GM23338 (cell line): ENCODE results near the gene FBXL14. TPM values are rescaled to one million over a fixed set of nuclear protein-coding genes. Genes with fewer than 3 reads are reported as not detected.
A peak's percentile ranks its signal among the peaks of the same experiment; 100 is the strongest.

Source experiments
- ATAC-seq: fragments of 200-7000 bp; cut with Tn5 transposase; 3 replicates; pipeline ENCODE4 v1.9.1; 2020
- DNase-seq: peaks from one replicate; pipeline ENCODE4 v3.0.0-alpha.2; 2015; ENCODE audit warnings: low spot score
- H2AFZ ChIP-seq: fragments of 200-600 bp; sonication (generic); 2 replicates; pipeline ENCODE4 v1.8.0; 2016; ENCODE audit warnings: antibody characterized with exemption, mild to moderate bottlenecking, moderate library complexity
- H3F3A ChIP-seq: fragments of 200-600 bp; sonication (generic); replicated peaks from 2 replicates; pipeline ENCODE4 v1.8.0; 2017; ENCODE audit warnings: antibody characterized with exemption, mixed run types, low read depth
- H3K27ac ChIP-seq: fragments of 200-600 bp; sonication (generic); 2 replicates; pipeline ENCODE4 v1.6.1; 2016; ENCODE audit warnings: low read depth
- H3K27me3 ChIP-seq: fragments of 200-600 bp; sonication (generic); 2 replicates; pipeline ENCODE4 v1.8.0; 2016; ENCODE audit warnings: mild to moderate bottlenecking, mixed run types, moderate library complexity; ENCODE audit not compliant: insufficient read depth
- H3K36me3 ChIP-seq: fragments of 200-600 bp; sonication (generic); 2 replicates; pipeline ENCODE4 v1.8.0; 2016; ENCODE audit warnings: mild to moderate bottlenecking; ENCODE audit not compliant: insufficient read depth
- H3K4me1 ChIP-seq: fragments of 200-600 bp; sonication (generic); 2 replicates; pipeline ENCODE4 v1.8.0; 2016; ENCODE audit warnings: mild to moderate bottlenecking, moderate library complexity; ENCODE audit not compliant: insufficient read depth
- H3K4me2 ChIP-seq: fragments of 200-600 bp; sonication (generic); 2 replicates; pipeline ENCODE4 v1.7.1; 2017; ENCODE audit warnings: mixed run types
- H3K4me3 ChIP-seq: fragments of 200-600 bp; sonication (generic); 2 replicates; pipeline ENCODE4 v1.6.1; 2016; ENCODE audit warnings: mixed run types
- H3K79me2 ChIP-seq: fragments of 200-600 bp; sonication (generic); replicated peaks from 2 replicates; pipeline ENCODE4 v1.8.0; 2017; ENCODE audit warnings: mild to moderate bottlenecking; ENCODE audit not compliant: insufficient read depth
- H3K9me2 ChIP-seq: fragments of 200-600 bp; sonication (generic); 2 replicates; pipeline ENCODE4 v1.8.0; 2017; ENCODE audit not compliant: insufficient read depth
- H4K20me1 ChIP-seq: fragments of 200-600 bp; sonication (generic); replicated peaks from 2 replicates; pipeline ENCODE4 v1.8.0; 2017; ENCODE audit warnings: mild to moderate bottlenecking; ENCODE audit not compliant: insufficient read depth
- H3K27ac Mint-ChIP-seq: 2 replicates; pipeline ENCODE4 v1.8.0; 2020; ENCODE audit warnings: inconsistent platforms, mild to moderate bottlenecking, moderate library complexity, mixed read lengths
- H3K27me3 Mint-ChIP-seq: 3 replicates; pipeline ENCODE4 v1.8.0; 2022; ENCODE audit warnings: low read depth, mild to moderate bottlenecking, moderate library complexity, mixed read lengths, inconsistent platforms; ENCODE audit not compliant: insufficient read depth, poor library complexity
- H3K36me3 Mint-ChIP-seq: 3 replicates; pipeline ENCODE4 v1.8.0; 2021; ENCODE audit warnings: low read depth, mild to moderate bottlenecking, inconsistent platforms, moderate library complexity, mixed read lengths
- H3K4me1 Mint-ChIP-seq: 3 replicates; pipeline ENCODE4 v1.8.0; 2020; ENCODE audit warnings: mild to moderate bottlenecking, inconsistent platforms, mixed read lengths
- H3K4me3 Mint-ChIP-seq: 3 replicates; pipeline ENCODE4 v1.8.0; 2021; ENCODE audit warnings: moderate library complexity, mild to moderate bottlenecking, inconsistent platforms, mixed read lengths
- H3K9me3 Mint-ChIP-seq: 3 replicates; pipeline ENCODE4 v1.8.0; 2020; ENCODE audit warnings: moderate library complexity, mild to moderate bottlenecking, inconsistent platforms, mixed read lengths
- CREB1 ChIP-seq: fragments of 250-450 bp; sonication (Bioruptor Pico); IDR thresholded peaks from 2 replicates; pipeline ENCODE4 v1.5.0; 2020; ENCODE audit warnings: low read depth, mild to moderate bottlenecking, moderate library complexity
- EZH2 ChIP-seq: fragments of 200-600 bp; sonication (generic); IDR thresholded peaks from one replicate; pipeline ENCODE4 v1.8.0; 2017; ENCODE audit warnings: antibody characterized with exemption, mild to moderate bottlenecking, low read depth; ENCODE audit not compliant: unreplicated experiment
- EZH2phosphoT487 ChIP-seq: fragments of 200-600 bp; sonication (generic); IDR thresholded peaks from one replicate; pipeline ENCODE4 v1.8.1; 2018; ENCODE audit warnings: antibody characterized with exemption; ENCODE audit not compliant: unreplicated experiment
- JUNB ChIP-seq: IDR thresholded peaks from one replicate; pipeline ENCODE4 v1.6.1; 2016; ENCODE audit warnings: antibody characterized with exemption; ENCODE audit not compliant: unreplicated experiment
- NANOG ChIP-seq: IDR thresholded peaks from 2 replicates; pipeline ENCODE4 v1.6.1; 2016; ENCODE audit warnings: antibody characterized with exemption, borderline replicate concordance
- POLR2AphosphoS5 ChIP-seq: IDR thresholded peaks from 2 replicates; pipeline ENCODE4 v1.6.1; 2016; ENCODE audit warnings: antibody characterized with exemption, low read depth
- ZNF114 ChIP-seq: fragments of 250-450 bp; sonication (Bioruptor Pico); IDR thresholded peaks from 2 replicates; pipeline ENCODE4 v1.5.0; 2020; ENCODE audit warnings: mild to moderate bottlenecking, moderate library complexity
- ZNF331 ChIP-seq: fragments of 250-450 bp; sonication (Bioruptor Pico); IDR thresholded peaks from 2 replicates; pipeline ENCODE4 v1.5.0; 2020; ENCODE audit warnings: low read depth, mild to moderate bottlenecking, moderate library complexity
- polyA plus RNA-seq: library from polyadenylated mRNA; unstranded; fragments of >200 nt; fragmentation: Nextera tagmentation; extraction: Ambion mirVana; gene quantifications from 2 replicates; pipeline ENCODE4 v1.2.1, GENCODE V29; 2016
- total RNA-seq: library from RNA; depleted of rRNA; stranded (reverse); fragments of >200 nt; shearing (Covaris generic); gene quantifications from 2 replicates; pipeline ENCODE4 v1.2.3, GENCODE V29; 2014
- TF ChIP-seq, protein P1 (sequence below), 2 experiments: fragments of 200-600 bp in 1 of 2; sonication (generic) in 1 of 2; conservative IDR thresholded peaks; 2 replicates each; pipeline versions ENCODE4 v1.5.1 to v1.6.1; 2016 to 2017; ENCODE audit warnings: antibody characterized with exemption in 2 of 2, low read depth in 2 of 2, mild to moderate bottlenecking in 2 of 2, moderate library complexity in 1 of 2
- TF ChIP-seq, protein P2 (sequence below): IDR thresholded peaks from 2 replicates; pipeline ENCODE4 v1.6.1; 2016; ENCODE audit warnings: antibody characterized with exemption
- TF ChIP-seq, protein P3 (sequence below): IDR thresholded peaks from one replicate; pipeline ENCODE4 v1.6.1; 2018; ENCODE audit warnings: antibody characterized with exemption; ENCODE audit not compliant: unreplicated experiment

Gene FBXL14
- total and polyA plus RNA-seq, 2 experiments from 2014 or later: 0.74 to 9.4 TPM

DNA sequence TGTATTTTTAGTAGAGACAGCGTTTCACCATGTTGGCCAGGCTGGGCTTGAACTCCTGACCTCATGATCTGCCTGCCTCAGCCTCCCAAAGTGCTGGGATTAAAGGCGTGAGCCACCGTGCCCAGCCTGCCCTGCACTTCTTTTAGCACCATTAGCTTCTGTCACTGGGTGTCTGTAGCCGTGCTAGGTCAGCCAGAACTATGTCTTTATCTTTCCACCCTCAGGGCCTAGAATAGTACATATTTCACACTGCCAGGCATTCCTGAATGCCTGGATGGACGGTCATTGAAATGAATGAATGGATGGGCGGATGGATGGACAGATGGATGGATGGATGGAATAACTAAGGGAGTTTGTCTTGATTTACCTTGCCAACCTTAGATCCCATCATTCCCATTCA, 33.7 kb downstream of the FBXL14 start (continued):
- TF ChIP-seq POLR2AphosphoS5: no peak
- TF ChIP-seq JUNB: no peak
- no peak for TF ChIP-seq NANOG
- TF ChIP-seq CREB1 (CRISPR knock-in tag): no peak
- TF ChIP-seq ZNF114 (CRISPR knock-in tag): no peak
- TF ChIP-seq EZH2: no peak
- TF ChIP-seq, protein P1, sequence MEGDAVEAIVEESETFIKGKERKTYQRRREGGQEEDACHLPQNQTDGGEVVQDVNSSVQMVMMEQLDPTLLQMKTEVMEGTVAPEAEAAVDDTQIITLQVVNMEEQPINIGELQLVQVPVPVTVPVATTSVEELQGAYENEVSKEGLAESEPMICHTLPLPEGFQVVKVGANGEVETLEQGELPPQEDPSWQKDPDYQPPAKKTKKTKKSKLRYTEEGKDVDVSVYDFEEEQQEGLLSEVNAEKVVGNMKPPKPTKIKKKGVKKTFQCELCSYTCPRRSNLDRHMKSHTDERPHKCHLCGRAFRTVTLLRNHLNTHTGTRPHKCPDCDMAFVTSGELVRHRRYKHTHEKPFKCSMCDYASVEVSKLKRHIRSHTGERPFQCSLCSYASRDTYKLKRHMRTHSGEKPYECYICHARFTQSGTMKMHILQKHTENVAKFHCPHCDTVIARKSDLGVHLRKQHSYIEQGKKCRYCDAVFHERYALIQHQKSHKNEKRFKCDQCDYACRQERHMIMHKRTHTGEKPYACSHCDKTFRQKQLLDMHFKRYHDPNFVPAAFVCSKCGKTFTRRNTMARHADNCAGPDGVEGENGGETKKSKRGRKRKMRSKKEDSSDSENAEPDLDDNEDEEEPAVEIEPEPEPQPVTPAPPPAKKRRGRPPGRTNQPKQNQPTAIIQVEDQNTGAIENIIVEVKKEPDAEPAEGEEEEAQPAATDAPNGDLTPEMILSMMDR (conservative IDR thresholded peaks at IDR 0.05; ENCODE audit: low read depth in 2 of 2): no peak
- TF ChIP-seq, protein P2, sequence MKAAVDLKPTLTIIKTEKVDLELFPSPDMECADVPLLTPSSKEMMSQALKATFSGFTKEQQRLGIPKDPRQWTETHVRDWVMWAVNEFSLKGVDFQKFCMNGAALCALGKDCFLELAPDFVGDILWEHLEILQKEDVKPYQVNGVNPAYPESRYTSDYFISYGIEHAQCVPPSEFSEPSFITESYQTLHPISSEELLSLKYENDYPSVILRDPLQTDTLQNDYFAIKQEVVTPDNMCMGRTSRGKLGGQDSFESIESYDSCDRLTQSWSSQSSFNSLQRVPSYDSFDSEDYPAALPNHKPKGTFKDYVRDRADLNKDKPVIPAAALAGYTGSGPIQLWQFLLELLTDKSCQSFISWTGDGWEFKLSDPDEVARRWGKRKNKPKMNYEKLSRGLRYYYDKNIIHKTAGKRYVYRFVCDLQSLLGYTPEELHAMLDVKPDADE: no peak
- TF ChIP-seq EZH2phosphoT487: no peak

DNA sequence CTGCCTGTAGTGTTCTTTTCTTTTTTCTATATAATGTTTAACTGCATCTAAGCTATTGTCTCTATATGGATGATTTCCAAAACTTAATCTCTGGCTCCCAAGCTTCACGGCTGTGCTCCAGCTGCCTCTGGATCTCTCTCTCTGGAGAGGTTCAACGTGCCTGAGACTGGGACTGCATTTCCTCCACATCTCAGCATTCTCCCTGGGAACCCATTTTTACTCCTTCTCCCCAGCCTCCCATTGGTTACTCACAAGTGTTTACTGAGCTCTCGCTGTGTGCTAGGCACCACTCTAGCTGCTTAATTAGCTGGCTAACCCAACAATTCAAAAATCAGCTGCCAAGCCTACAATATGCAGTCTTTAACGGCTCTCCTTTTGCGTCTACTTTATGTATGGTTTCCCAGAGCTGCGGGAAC, 34.7 kb downstream of the FBXL14 start:
- Mint-ChIP-seq H3K9me3 (peaks cover 3% of the 10 kb centered on the region; the same call in 1 of the 3 replicates), H3K27ac (no peak overlapping the region), H3K4me3 (no peak overlapping the region), H3K4me1 (peaks cover 10% of the 10 kb centered on the region; the same call in 2 of the 3 replicates), H3K27me3 (no peaks in the 10 kb centered on the region), H3K36me3 (no peaks in the 10 kb centered on the region; the same call in 2 of the 3 replicates)
- Histone ChIP-seq H3K79me2 (no peaks in the 10 kb centered on the region), H3K4me3 (no peak overlapping the region), H2AFZ (peak overlapping the region; percentile 87), H3F3A (no peaks in the 10 kb centered on the region), H3K4me1 (0 out of 2 replicates have a peak, but pooled peaks cover 4% of the 10 kb centered on the region), H3K27ac (no peak overlapping the region), H3K4me2 (no peak overlapping the region), H4K20me1 (no peaks in the 10 kb centered on the region; the same call in 1 of the 2 replicates), H3K9me2 (0 out of 2 replicates have a peak, but pooled peaks cover 3% of the 10 kb centered on the region), H3K27me3 (no peaks in the 10 kb centered on the region), H3K36me3 (no peaks in the 10 kb centered on the region)
- DNase-seq (no peak), ATAC-seq (no peak; the same call in 2 of the 3 replicates)
- TF ChIP-seq EZH2 (no peak), JUNB (no peak), NANOG (no peak), ZNF331 (CRISPR knock-in tag) (no peak), CREB1 (CRISPR knock-in tag) (no peak), EZH2phosphoT487 (no peak)
- TF ChIP-seq, protein P1 (conservative IDR thresholded peaks at IDR 0.05; ENCODE audit: low read depth in 2 of 2): no peak
- TF ChIP-seq, protein P3, sequence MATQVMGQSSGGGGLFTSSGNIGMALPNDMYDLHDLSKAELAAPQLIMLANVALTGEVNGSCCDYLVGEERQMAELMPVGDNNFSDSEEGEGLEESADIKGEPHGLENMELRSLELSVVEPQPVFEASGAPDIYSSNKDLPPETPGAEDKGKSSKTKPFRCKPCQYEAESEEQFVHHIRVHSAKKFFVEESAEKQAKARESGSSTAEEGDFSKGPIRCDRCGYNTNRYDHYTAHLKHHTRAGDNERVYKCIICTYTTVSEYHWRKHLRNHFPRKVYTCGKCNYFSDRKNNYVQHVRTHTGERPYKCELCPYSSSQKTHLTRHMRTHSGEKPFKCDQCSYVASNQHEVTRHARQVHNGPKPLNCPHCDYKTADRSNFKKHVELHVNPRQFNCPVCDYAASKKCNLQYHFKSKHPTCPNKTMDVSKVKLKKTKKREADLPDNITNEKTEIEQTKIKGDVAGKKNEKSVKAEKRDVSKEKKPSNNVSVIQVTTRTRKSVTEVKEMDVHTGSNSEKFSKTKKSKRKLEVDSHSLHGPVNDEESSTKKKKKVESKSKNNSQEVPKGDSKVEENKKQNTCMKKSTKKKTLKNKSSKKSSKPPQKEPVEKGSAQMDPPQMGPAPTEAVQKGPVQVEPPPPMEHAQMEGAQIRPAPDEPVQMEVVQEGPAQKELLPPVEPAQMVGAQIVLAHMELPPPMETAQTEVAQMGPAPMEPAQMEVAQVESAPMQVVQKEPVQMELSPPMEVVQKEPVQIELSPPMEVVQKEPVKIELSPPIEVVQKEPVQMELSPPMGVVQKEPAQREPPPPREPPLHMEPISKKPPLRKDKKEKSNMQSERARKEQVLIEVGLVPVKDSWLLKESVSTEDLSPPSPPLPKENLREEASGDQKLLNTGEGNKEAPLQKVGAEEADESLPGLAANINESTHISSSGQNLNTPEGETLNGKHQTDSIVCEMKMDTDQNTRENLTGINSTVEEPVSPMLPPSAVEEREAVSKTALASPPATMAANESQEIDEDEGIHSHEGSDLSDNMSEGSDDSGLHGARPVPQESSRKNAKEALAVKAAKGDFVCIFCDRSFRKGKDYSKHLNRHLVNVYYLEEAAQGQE: no peak
- TF ChIP-seq, protein P2: no peak
